GM12875 (cell line): ENCODE data around the gene SPO11.

Experiments
- H3K4me3 ChIP-seq: one replicate; pipeline ENCODE4 v1.5.1; 2011; ENCODE audit warnings: low read depth, low read length, control low read depth
- CTCF ChIP-seq: IDR thresholded peaks from 2 replicates; pipeline ENCODE4 v1.5.1; 2011; ENCODE audit warnings: low read depth, mild to moderate bottlenecking, control low read depth, inconsistent platforms, low read length, moderate library complexity, borderline replicate concordance; ENCODE audit not compliant: insufficient read depth

SPO11 gene

DNA sequence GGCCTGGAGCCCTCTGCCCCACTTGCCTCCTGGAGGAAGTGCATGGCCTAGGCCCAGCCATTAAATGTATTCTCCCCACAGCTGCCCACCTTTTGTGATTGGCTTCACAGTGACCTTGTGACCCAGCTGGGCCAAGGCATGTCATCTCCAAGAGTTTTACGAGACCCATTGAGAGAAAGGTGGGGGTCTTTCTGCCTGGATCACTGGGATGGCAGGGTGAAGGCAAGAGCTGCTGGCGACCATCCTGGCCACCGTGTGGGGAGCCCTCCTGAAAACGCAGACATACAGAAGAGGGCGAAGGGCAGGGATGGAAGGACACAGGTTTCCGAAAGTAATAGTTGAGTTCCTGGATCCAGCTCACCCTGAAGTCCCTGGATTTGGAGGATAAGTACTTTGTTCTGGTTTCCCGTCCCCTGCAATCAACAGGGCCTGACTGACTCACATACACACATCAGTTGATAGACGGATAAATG is 12.3 kb upstream of the SPO11 start:
- H3K4me3 ChIP-seq: no peak overlapping the region
- TF ChIP-seq CTCF: no peak

DNA sequence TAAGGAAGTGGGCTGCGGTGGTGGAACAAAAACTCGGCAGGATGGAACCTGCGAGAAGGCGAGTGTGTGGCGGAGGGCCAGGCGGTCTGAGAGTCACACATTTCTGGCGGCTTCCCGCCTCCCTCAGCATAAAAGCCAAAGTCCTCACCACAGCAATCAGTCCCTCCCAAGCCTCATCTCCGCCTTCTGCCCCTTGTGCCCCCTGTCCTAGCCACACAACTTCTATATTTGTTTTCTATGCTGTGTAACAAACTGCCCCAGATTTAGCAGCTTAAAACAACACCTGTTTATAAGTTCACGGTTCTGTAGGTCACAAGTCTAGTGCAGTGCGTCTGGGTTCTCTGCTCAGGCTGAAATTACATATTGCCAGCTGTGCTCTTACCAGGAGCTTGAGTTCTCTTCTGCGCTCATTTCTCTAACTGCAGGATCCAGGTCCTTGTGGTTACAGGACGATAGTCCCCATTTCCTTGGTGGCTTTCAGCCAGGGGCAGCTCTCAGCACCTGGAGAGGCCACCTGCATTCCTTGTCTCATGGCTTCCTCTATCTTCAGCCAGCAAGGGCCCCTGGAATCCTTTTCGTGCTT is 11.7 kb upstream of the SPO11 start:
- no peak for TF ChIP-seq CTCF
- no peak overlapping the region for H3K4me3 ChIP-seq

- no peak overlapping the region for H3K4me3 ChIP-seq
- no peak for TF ChIP-seq CTCF
Observed at GRCh38 chr20:57319584-57319983, 10.0 kb upstream of the SPO11 start.

GRCh38 chr20:57320358-57320757 is 9.2 kb upstream of the SPO11 start:
- H3K4me3 ChIP-seq: no peak overlapping the region
- TF ChIP-seq CTCF: no peak

DNA sequence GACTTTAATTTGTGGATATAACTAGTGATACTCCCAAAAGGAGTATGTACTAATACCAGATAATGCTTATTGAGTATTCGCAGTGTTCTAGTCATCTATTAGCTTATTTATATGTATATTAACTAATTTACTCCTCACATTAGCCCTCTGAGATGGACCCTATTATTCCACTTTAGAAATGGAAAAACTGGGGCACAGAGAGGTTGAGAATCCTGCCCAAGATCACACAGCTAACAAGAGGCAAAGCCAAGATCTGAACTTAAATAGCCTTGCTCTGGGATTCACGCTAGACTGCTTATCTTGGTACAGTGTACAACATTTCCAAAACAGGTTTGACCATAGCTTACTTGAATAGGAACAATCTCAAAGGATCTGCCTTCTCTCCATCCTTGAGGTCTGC is 8.5 kb upstream of the SPO11 start:
- TF ChIP-seq CTCF: no peak
- H3K4me3 ChIP-seq: no peak overlapping the region

- no peak for TF ChIP-seq CTCF
Observed at GRCh38 chr20:57322476-57322875, 7.1 kb upstream of the SPO11 start.

DNA sequence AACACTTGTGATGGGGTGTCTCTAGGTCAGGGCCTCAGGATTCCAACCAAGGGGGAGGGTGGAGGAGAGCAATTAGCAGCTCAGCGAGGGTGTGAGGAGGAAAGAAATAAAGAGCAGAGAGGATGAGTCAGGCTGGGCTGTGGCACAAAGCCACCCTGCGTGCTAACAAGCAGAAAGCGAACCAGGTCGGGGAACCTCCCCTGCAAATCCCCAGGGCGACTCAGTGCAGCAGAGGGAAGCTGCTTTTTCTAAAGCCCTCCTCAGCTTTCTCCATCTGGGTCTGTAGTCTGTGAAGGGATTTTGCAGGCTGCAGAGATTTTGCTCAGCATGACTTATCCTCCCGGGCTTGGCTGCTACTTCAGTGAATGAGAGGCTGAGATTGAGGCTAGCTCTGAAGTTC is 6.6 kb upstream of the SPO11 start:
- H3K4me3 ChIP-seq: no peak overlapping the region
- TF ChIP-seq CTCF: no peak

More at GRCh38 chr20:57322476-57322875, 7.1 kb upstream of the SPO11 start:
- H3K4me3 ChIP-seq: no peak overlapping the region
